ENCODE data around the gene TGM2.

GRCh38 chr20:38200646-38201045 lies 35.6 kb upstream of the TGM2 start:
- no peak for TF ChIP-seq FUS (optimal IDR thresholded peaks at IDR 0.05; ENCODE audit: low read depth, low read length)
- TF ChIP-seq FIP1L1 (IDR thresholded peaks at IDR 0.05; ENCODE audit: low read depth, low read length, poor library complexity, severe bottlenecking): no peak
- no peak for TF ChIP-seq CBFB (CRISPR knock-in tag; IDR thresholded peaks at IDR 0.05)
- TF ChIP-seq ETS2 (tag; IDR thresholded peaks at IDR 0.05; ENCODE audit: borderline replicate concordance, poor library complexity, severe bottlenecking): no peak
- TF ChIP-seq SP2 (IDR thresholded peaks at IDR 0.05; ENCODE audit: extremely low read depth, low read depth, low read length, poor library complexity, severe bottlenecking): no peak
- TF ChIP-seq TARDBP (IDR thresholded peaks at IDR 0.05): no peak
- no peak for TF ChIP-seq POLR2AphosphoS5 (IDR thresholded peaks at IDR 0.05; ENCODE audit: control insufficient read depth, insufficient read depth, low read depth, low read length)
- TF ChIP-seq YY1 (IDR thresholded peaks at IDR 0.05; ENCODE audit: borderline replicate concordance in 1 of 3, control insufficient read depth in 1 of 3, extremely low read depth in 1 of 3, insufficient read depth in 3 of 3, insufficient read length in 1 of 3, insufficient replicate concordance in 2 of 3, low read depth in 1 of 3, low read length in 2 of 3): no peak
- no peak for TF ChIP-seq CTCF (IDR thresholded peaks at IDR 0.05 in 2 of 3, conservative IDR thresholded peaks at IDR 0.05 in 1 of 3; ENCODE audit: insufficient read depth in 2 of 3, low read depth in 1 of 3, low read length in 3 of 3)
- TF ChIP-seq ZFP1 (CRISPR knock-in tag; IDR thresholded peaks at IDR 0.05): no peak
- TF ChIP-seq KDM4B (IDR thresholded peaks at IDR 0.05; ENCODE audit: borderline replicate concordance in 2 of 2, low read depth in 1 of 2): no peak
- no peak for TF ChIP-seq CREB1 (IDR thresholded peaks at IDR 0.05)
- TF ChIP-seq CREB1 (CRISPR knock-in tag; IDR thresholded peaks at IDR 0.05): no peak
- no peak for TF ChIP-seq ZBTB17 (CRISPR knock-in tag; IDR thresholded peaks at IDR 0.05)
- no peak for TF ChIP-seq TRIM28 (IDR thresholded peaks at IDR 0.05)
